ENCODE data around the gene SH3BP4. TPM values are rescaled to one million over a fixed set of nuclear protein-coding genes. Genes with fewer than 3 reads are reported as not detected.

SH3BP4 gene
- total and polyA plus RNA-seq, 2 of the 13 experiments (the other 11 are each of a cell fraction or from before 2014, with no cell fraction given) = 34.6 to 99.1 TPM

DNA sequence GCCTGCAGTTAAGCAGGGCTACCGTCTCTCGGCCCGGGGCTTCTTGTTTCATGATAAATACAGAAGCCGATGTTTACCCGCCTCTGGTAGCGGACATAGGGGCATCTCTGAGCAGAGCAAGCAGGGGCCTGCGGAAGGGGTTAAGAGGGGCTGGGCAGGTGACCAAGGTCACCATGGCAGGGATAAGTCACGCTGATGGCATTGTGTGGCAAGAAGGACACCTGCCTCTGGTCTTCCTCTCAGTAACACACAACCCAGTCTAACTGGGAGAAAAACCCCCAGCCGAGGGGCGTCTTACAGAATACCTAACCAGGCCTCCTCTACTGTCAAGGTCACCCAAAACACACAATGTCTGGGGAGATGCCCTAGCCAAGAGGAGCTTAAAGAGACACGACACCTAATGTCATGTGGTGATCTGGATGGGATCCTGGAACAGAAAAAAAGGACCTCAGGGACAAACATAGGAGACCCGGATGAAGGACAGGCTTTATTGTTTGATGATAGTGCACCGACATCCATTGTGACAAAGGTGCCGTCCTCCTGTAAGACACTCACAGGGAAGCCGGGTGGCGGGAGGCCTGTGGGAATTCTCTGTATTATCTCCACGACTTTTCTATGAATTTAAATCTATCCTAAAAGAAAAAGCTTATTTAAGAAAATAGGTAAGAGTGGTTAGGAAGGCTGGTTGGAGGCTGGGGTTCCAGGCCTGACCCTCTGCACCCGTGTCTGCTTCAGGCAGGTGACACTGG lies 24.8 kb downstream of the SH3BP4 start (continued):
- TF ChIP-seq, protein P1, sequence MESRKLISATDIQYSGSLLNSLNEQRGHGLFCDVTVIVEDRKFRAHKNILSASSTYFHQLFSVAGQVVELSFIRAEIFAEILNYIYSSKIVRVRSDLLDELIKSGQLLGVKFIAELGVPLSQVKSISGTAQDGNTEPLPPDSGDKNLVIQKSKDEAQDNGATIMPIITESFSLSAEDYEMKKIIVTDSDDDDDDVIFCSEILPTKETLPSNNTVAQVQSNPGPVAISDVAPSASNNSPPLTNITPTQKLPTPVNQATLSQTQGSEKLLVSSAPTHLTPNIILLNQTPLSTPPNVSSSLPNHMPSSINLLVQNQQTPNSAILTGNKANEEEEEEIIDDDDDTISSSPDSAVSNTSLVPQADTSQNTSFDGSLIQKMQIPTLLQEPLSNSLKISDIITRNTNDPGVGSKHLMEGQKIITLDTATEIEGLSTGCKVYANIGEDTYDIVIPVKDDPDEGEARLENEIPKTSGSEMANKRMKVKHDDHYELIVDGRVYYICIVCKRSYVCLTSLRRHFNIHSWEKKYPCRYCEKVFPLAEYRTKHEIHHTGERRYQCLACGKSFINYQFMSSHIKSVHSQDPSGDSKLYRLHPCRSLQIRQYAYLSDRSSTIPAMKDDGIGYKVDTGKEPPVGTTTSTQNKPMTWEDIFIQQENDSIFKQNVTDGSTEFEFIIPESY (CRISPR knock-in tag; IDR thresholded peaks at IDR 0.05) = peak; percentile 62
- TF ChIP-seq PAF1 (CRISPR knock-in tag; IDR thresholded peaks at IDR 0.05) (no peak), HMG20A (CRISPR knock-in tag; IDR thresholded peaks at IDR 0.05; ENCODE audit: borderline replicate concordance) (no peak), DPF2 (CRISPR knock-in tag; IDR thresholded peaks at IDR 0.05; ENCODE audit: borderline replicate concordance, low read depth) (no peak), ZNF274 (CRISPR knock-in tag; IDR thresholded peaks at IDR 0.05) (no peak), ZNF674 (CRISPR knock-in tag; IDR thresholded peaks at IDR 0.05; ENCODE audit: low read depth) (no peak), ZNF3 (CRISPR knock-in tag; IDR thresholded peaks at IDR 0.05) (no peak; the same call in 1 of the 2 replicates), ASH2L (IDR thresholded peaks at IDR 0.05; ENCODE audit: insufficient read length, low read depth, low read length) (no peak), HOXD1 (CRISPR knock-in tag; IDR thresholded peaks at IDR 0.05) (0 out of 2 replicates have a peak, but pooled peaks have one; percentile 55), ZNF343 (CRISPR knock-in tag; IDR thresholded peaks at IDR 0.05) (no peak), NFE2L2 (IDR thresholded peaks at IDR 0.05; ENCODE audit: low read length) (no peak), MED1 (CRISPR knock-in tag; IDR thresholded peaks at IDR 0.05) (peak; percentile 41; the same call in 1 of the 2 replicates), ZNF780A (CRISPR knock-in tag; IDR thresholded peaks at IDR 0.05) (no peak), ZNF724P (CRISPR knock-in tag; IDR thresholded peaks at IDR 0.05; ENCODE audit: borderline replicate concordance) (no peak), ADNP (CRISPR knock-in tag; IDR thresholded peaks at IDR 0.05) (no peak)
- TF ChIP-seq, protein P2, sequence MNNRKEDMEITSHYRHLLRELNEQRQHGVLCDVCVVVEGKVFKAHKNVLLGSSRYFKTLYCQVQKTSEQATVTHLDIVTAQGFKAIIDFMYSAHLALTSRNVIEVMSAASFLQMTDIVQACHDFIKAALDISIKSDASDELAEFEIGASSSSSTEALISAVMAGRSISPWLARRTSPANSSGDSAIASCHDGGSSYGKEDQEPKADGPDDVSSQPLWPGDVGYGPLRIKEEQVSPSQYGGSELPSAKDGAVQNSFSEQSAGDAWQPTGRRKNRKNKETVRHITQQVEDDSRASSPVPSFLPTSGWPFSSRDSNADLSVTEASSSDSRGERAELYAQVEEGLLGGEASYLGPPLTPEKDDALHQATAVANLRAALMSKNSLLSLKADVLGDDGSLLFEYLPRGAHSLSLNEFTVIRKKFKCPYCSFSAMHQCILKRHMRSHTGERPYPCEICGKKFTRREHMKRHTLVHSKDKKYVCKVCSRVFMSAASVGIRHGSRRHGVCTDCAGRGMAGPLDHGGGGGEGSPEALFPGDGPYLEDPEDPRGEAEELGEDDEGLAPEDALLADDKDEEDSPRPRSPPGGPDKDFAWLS (CRISPR knock-in tag; IDR thresholded peaks at IDR 0.05; ENCODE audit: borderline replicate concordance) = peak; percentile 72; the same call in 1 of the 2 replicates
- TF ChIP-seq, protein P3, sequence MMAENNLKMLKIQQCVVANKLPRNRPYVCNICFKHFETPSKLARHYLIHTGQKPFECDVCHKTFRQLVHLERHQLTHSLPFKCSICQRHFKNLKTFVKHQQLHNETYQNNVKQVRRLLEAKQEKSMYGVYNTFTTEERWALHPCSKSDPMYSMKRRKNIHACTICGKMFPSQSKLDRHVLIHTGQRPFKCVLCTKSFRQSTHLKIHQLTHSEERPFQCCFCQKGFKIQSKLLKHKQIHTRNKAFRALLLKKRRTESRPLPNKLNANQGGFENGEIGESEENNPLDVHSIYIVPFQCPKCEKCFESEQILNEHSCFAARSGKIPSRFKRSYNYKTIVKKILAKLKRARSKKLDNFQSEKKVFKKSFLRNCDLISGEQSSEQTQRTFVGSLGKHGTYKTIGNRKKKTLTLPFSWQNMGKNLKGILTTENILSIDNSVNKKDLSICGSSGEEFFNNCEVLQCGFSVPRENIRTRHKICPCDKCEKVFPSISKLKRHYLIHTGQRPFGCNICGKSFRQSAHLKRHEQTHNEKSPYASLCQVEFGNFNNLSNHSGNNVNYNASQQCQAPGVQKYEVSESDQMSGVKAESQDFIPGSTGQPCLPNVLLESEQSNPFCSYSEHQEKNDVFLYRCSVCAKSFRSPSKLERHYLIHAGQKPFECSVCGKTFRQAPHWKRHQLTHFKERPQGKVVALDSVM (CRISPR knock-in tag; IDR thresholded peaks at IDR 0.05) = peak; percentile 47; the same call in 1 of the 2 replicates
- TF ChIP-seq, protein P4, sequence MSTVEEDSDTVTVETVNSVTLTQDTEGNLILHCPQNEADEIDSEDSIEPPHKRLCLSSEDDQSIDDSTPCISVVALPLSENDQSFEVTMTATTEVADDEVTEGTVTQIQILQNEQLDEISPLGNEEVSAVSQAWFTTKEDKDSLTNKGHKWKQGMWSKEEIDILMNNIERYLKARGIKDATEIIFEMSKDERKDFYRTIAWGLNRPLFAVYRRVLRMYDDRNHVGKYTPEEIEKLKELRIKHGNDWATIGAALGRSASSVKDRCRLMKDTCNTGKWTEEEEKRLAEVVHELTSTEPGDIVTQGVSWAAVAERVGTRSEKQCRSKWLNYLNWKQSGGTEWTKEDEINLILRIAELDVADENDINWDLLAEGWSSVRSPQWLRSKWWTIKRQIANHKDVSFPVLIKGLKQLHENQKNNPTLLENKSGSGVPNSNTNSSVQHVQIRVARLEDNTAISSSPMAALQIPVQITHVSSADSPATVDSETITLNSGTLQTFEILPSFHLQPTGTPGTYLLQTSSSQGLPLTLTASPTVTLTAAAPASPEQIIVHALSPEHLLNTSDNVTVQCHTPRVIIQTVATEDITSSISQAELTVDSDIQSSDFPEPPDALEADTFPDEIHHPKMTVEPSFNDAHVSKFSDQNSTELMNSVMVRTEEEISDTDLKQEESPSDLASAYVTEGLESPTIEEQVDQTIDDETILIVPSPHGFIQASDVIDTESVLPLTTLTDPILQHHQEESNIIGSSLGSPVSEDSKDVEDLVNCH (CRISPR knock-in tag; IDR thresholded peaks at IDR 0.05) = no peak
- TF ChIP-seq, protein P5, sequence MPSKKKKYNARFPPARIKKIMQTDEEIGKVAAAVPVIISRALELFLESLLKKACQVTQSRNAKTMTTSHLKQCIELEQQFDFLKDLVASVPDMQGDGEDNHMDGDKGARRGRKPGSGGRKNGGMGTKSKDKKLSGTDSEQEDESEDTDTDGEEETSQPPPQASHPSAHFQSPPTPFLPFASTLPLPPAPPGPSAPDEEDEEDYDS (CRISPR knock-in tag; IDR thresholded peaks at IDR 0.05) = no peak
- TF ChIP-seq, protein P6, sequence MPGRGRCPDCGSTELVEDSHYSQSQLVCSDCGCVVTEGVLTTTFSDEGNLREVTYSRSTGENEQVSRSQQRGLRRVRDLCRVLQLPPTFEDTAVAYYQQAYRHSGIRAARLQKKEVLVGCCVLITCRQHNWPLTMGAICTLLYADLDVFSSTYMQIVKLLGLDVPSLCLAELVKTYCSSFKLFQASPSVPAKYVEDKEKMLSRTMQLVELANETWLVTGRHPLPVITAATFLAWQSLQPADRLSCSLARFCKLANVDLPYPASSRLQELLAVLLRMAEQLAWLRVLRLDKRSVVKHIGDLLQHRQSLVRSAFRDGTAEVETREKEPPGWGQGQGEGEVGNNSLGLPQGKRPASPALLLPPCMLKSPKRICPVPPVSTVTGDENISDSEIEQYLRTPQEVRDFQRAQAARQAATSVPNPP (CRISPR knock-in tag; IDR thresholded peaks at IDR 0.05) = no peak; the same call in 1 of the 2 replicates

Measured in HepG2 (cell line).